WTC11 (cell line): ENCODE results near the gene SLC8A1. TPM values are rescaled to one million over a fixed set of nuclear protein-coding genes. Genes with fewer than 3 reads are reported as not detected.

Experiments used
- ATAC-seq: fragments of 200-7000 bp; cut with Tn5 transposase; 2 replicates; pipeline ENCODE4 v1.10.0; 2021; ENCODE audit warnings: mild to moderate bottlenecking, moderate library complexity
- CTCF ChIA-PET: fragments of 300-600 bp; sonication (Branson Sonifier 250); formaldehyde crosslinking; loops from one replicate; lab custom pipeline; 2021; ENCODE audit warnings: antibody characterized with exemption; lab: Charles Lee
- POLR2A ChIA-PET: fragments of 350-600 bp; sonication (Branson Sonifier 250); formaldehyde crosslinking; loops from one replicate; lab custom pipeline; 2021; ENCODE audit warnings: antibody characterized with exemption; lab: Charles Lee
- DNase-seq: peaks from one replicate; pipeline ENCODE4 v3.0.0; 2021; ENCODE audit warnings: low spot score
- H3K27ac Mint-ChIP-seq: 2 replicates; pipeline ENCODE4 v1.8.0; 2021; ENCODE audit warnings: mixed read lengths
- H3K27me3 Mint-ChIP-seq: 2 replicates; pipeline ENCODE4 v1.8.0; 2021; ENCODE audit warnings: low read depth, mild to moderate bottlenecking, moderate library complexity, mixed read lengths
- H3K36me3 Mint-ChIP-seq: 2 replicates; pipeline ENCODE4 v1.8.0; 2021; ENCODE audit warnings: mixed read lengths
- H3K4me1 Mint-ChIP-seq: 2 replicates; pipeline ENCODE4 v1.8.0; 2022; ENCODE audit warnings: mixed read lengths
- H3K4me3 Mint-ChIP-seq: 2 replicates; pipeline ENCODE4 v1.8.0; 2021; ENCODE audit warnings: mild to moderate bottlenecking, moderate library complexity, mixed read lengths
- H3K9me3 Mint-ChIP-seq: 2 replicates; pipeline ENCODE4 v1.8.0; 2021; ENCODE audit warnings: mixed read lengths
- ETV6 ChIP-seq: sonication (generic); formaldehyde crosslinking; IDR thresholded peaks from 2 replicates; pipeline ENCODE4 v1.8.1; 2022; ENCODE audit warnings: mild to moderate bottlenecking, missing genetic modification reagents
- FOXJ3 ChIP-seq: sonication (generic); formaldehyde crosslinking; IDR thresholded peaks from 2 replicates; pipeline ENCODE4 v1.9.0; 2021; ENCODE audit warnings: missing genetic modification reagents, mild to moderate bottlenecking, borderline replicate concordance
- JUN ChIP-seq: sonication (generic); formaldehyde crosslinking; IDR thresholded peaks from 2 replicates; pipeline ENCODE4 v1.8.0; 2023; ENCODE audit warnings: mild to moderate bottlenecking, missing genetic modification reagents
- NFE2L1 ChIP-seq: sonication (generic); formaldehyde crosslinking; IDR thresholded peaks from 2 replicates; pipeline ENCODE4 v1.8.1; 2023; ENCODE audit warnings: missing genetic modification reagents
- OVOL2 ChIP-seq: fragments of 250-450 bp; sonication (Bioruptor Pico); IDR thresholded peaks from 2 replicates; pipeline ENCODE4 v1.9.0; 2021; ENCODE audit warnings: mild to moderate bottlenecking, borderline replicate concordance
- PREB ChIP-seq: sonication (generic); formaldehyde crosslinking; IDR thresholded peaks from 2 replicates; pipeline ENCODE4 v1.8.1; 2022; ENCODE audit warnings: mild to moderate bottlenecking, missing genetic modification reagents, moderate library complexity, borderline replicate concordance
- SMAD4 ChIP-seq: sonication (generic); formaldehyde crosslinking; IDR thresholded peaks from 2 replicates; pipeline ENCODE4 v1.8.0; 2022; ENCODE audit warnings: mild to moderate bottlenecking, missing genetic modification reagents
- SP1 ChIP-seq: sonication (generic); formaldehyde crosslinking; conservative IDR thresholded peaks from 2 replicates; pipeline ENCODE4 v1.8.1; 2022; ENCODE audit warnings: missing genetic modification reagents
- TEAD1 ChIP-seq: sonication (generic); formaldehyde crosslinking; IDR thresholded peaks from 2 replicates; pipeline ENCODE4 v1.8.0; 2022; ENCODE audit warnings: mild to moderate bottlenecking, missing genetic modification reagents
- USF1 ChIP-seq: sonication (generic); formaldehyde crosslinking; IDR thresholded peaks from 2 replicates; pipeline ENCODE4 v1.8.0; 2022; ENCODE audit warnings: mild to moderate bottlenecking, missing genetic modification reagents
- ZBTB21 ChIP-seq: sonication (generic); formaldehyde crosslinking; IDR thresholded peaks from 2 replicates; pipeline ENCODE4 v1.8.1; 2023; ENCODE audit warnings: mild to moderate bottlenecking, missing genetic modification reagents, borderline replicate concordance
- ZBTB43 ChIP-seq: sonication (generic); formaldehyde crosslinking; IDR thresholded peaks from 2 replicates; pipeline ENCODE4 v1.8.1; 2023; ENCODE audit warnings: mild to moderate bottlenecking, missing genetic modification reagents
- ZMAT4 ChIP-seq: fragments of 250-450 bp; sonication (Bioruptor Pico); IDR thresholded peaks from 2 replicates; pipeline ENCODE4 v1.9.0; 2021; ENCODE audit warnings: mild to moderate bottlenecking
- ZNF232 ChIP-seq: sonication (generic); formaldehyde crosslinking; IDR thresholded peaks from 2 replicates; pipeline ENCODE4 v1.8.0; 2022; ENCODE audit warnings: mild to moderate bottlenecking, missing genetic modification reagents
- ZNF317 ChIP-seq: sonication (generic); formaldehyde crosslinking; IDR thresholded peaks from 2 replicates; pipeline ENCODE4 v1.8.1; 2023; ENCODE audit warnings: low read depth, mild to moderate bottlenecking, moderate library complexity, missing genetic modification reagents, borderline replicate concordance
- ZNF416 ChIP-seq: fragments of 250-450 bp; sonication (Bioruptor Pico); IDR thresholded peaks from 2 replicates; pipeline ENCODE4 v1.9.0; 2021; ENCODE audit warnings: mild to moderate bottlenecking, inconsistent platforms
- ZNF423 ChIP-seq: fragments of 250-450 bp; sonication (Bioruptor Pico); IDR thresholded peaks from 2 replicates; pipeline ENCODE4 v2.1.2; 2022; ENCODE audit warnings: mild to moderate bottlenecking, moderate library complexity
- ZNF512 ChIP-seq: sonication (generic); formaldehyde crosslinking; IDR thresholded peaks from 2 replicates; pipeline ENCODE4 v1.8.1; 2022; ENCODE audit warnings: missing genetic modification reagents, borderline replicate concordance
- total RNA-seq: library from RNA; stranded (reverse); gene quantifications from 3 replicates; pipeline ENCODE4 v1.2.3, GENCODE V29; 2021
- TF ChIP-seq, protein P1 (sequence below): fragments of 250-450 bp; sonication (Bioruptor Pico); IDR thresholded peaks from 2 replicates; pipeline ENCODE4 v1.8.0; 2021; ENCODE audit warnings: mild to moderate bottlenecking
- TF ChIP-seq, protein P2 (sequence below): sonication (generic); formaldehyde crosslinking; IDR thresholded peaks from 2 replicates; pipeline ENCODE4 v1.8.1; 2023; ENCODE audit warnings: mild to moderate bottlenecking, missing genetic modification reagents, borderline replicate concordance

The SLC8A1 gene
- total RNA-seq, 1 experiment from 2014 or later, result 2.6 TPM

DNA sequence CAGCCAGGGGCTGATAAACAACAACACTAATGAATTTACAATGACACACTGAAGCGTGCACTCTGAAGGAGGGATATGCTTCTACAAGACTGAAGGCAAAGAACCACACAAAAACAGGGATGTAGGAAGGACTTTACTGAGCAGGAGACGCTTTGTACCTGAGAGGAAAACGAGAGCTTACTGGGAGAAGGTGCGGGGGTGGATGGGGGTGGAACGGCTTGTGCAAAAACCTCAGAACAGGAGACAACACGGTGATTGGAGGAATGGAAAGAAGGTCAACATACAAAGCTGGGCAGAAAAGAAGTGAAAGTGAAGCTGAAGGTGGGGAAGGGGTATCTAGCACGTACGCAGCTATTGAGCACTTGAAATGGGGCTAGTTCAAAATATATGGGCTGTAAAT lies 93.1 kb downstream of the SLC8A1 start:
- peaks cover 5% of the 10 kb centered on the region for H3K4me1 Mint-ChIP-seq
- ATAC-seq (peak; percentile 27; the same call in 1 of the 2 replicates), DNase-seq (no peak)
- H3K27ac Mint-ChIP-seq, result peak overlapping the region; percentile 13; the same call in 1 of the 2 replicates
- POLR2A ChIA-PET, result no interaction called here
- no peak overlapping the region for H3K4me3 Mint-ChIP-seq
- CTCF ChIA-PET, result no interaction called here
- H3K36me3 Mint-ChIP-seq, result no peaks in the 10 kb centered on the region
- no peaks in the 10 kb centered on the region for H3K27me3 Mint-ChIP-seq
- TF ChIP-seq ZBTB43 (CRISPR knock-in tag), result no peak
- no peak for TF ChIP-seq ETV6 (CRISPR knock-in tag)
- TF ChIP-seq ZNF317 (CRISPR knock-in tag), result no peak
- TF ChIP-seq, protein P1, sequence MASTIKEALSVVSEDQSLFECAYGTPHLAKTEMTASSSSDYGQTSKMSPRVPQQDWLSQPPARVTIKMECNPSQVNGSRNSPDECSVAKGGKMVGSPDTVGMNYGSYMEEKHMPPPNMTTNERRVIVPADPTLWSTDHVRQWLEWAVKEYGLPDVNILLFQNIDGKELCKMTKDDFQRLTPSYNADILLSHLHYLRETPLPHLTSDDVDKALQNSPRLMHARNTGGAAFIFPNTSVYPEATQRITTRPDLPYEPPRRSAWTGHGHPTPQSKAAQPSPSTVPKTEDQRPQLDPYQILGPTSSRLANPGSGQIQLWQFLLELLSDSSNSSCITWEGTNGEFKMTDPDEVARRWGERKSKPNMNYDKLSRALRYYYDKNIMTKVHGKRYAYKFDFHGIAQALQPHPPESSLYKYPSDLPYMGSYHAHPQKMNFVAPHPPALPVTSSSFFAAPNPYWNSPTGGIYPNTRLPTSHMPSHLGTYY, result no peak
- TF ChIP-seq JUN (CRISPR knock-in tag), result no peak
- no peak for TF ChIP-seq USF1 (CRISPR knock-in tag)
- TF ChIP-seq NFE2L1 (CRISPR knock-in tag), result no peak
- no peak for TF ChIP-seq SMAD4 (CRISPR knock-in tag)
- TF ChIP-seq, protein P2, sequence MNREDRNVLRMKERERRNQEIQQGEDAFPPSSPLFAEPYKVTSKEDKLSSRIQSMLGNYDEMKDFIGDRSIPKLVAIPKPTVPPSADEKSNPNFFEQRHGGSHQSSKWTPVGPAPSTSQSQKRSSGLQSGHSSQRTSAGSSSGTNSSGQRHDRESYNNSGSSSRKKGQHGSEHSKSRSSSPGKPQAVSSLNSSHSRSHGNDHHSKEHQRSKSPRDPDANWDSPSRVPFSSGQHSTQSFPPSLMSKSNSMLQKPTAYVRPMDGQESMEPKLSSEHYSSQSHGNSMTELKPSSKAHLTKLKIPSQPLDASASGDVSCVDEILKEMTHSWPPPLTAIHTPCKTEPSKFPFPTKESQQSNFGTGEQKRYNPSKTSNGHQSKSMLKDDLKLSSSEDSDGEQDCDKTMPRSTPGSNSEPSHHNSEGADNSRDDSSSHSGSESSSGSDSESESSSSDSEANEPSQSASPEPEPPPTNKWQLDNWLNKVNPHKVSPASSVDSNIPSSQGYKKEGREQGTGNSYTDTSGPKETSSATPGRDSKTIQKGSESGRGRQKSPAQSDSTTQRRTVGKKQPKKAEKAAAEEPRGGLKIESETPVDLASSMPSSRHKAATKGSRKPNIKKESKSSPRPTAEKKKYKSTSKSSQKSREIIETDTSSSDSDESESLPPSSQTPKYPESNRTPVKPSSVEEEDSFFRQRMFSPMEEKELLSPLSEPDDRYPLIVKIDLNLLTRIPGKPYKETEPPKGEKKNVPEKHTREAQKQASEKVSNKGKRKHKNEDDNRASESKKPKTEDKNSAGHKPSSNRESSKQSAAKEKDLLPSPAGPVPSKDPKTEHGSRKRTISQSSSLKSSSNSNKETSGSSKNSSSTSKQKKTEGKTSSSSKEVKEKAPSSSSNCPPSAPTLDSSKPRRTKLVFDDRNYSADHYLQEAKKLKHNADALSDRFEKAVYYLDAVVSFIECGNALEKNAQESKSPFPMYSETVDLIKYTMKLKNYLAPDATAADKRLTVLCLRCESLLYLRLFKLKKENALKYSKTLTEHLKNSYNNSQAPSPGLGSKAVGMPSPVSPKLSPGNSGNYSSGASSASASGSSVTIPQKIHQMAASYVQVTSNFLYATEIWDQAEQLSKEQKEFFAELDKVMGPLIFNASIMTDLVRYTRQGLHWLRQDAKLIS, result no peak
- TF ChIP-seq OVOL2, result no peak
- TF ChIP-seq FOXJ3 (CRISPR knock-in tag), result no peak
- no peak for TF ChIP-seq ZMAT4 (CRISPR knock-in tag)
- TF ChIP-seq ZBTB21 (CRISPR knock-in tag), result no peak
- TF ChIP-seq TEAD1 (CRISPR knock-in tag), result no peak
- no peak for TF ChIP-seq SP1 (CRISPR knock-in tag)
- no peak for TF ChIP-seq ZNF512
- no peak for TF ChIP-seq ZNF423 (CRISPR knock-in tag)
- no peak for TF ChIP-seq ZNF416
- no peaks in the 10 kb centered on the region for H3K9me3 Mint-ChIP-seq

- Mint-ChIP-seq H3K27ac (no peak overlapping the region), H3K36me3 (no peaks in the 10 kb centered on the region), H3K4me3 (no peak overlapping the region), H3K4me1 (peaks cover 5% of the 10 kb centered on the region), H3K27me3 (no peaks in the 10 kb centered on the region), H3K9me3 (no peaks in the 10 kb centered on the region)
- ChIA-PET POLR2A (no interaction called here), CTCF (no interaction called here)
- no peak for DNase-seq
- ATAC-seq, result no peak
- TF ChIP-seq, protein P1, result no peak
- TF ChIP-seq ZNF416 (no peak), ZNF232 (CRISPR knock-in tag) (no peak), PREB (CRISPR knock-in tag) (no peak), ZBTB43 (CRISPR knock-in tag) (no peak)
Measured at GRCh38 chr2:40357667-40358066, 94.2 kb downstream of the SLC8A1 start.
